Measurements from ENCODE around the gene KRTAP4-5. TPM values are rescaled to one million over a fixed set of nuclear protein-coding genes. Genes with fewer than 3 reads are reported as not detected.
"Not testable (repeated sequence)": the region's sequence is repeated elsewhere in the genome, so short reads cannot be mapped to it uniquely, and the experiment has no call there.

The KRTAP4-5 gene
- total RNA-seq = not detected
- long read RNA-seq = 0 reads

- DNase-seq (ENCODE audit: missing footprints) = no peak
- intact Hi-C loops (cut with DNase I) = no loop called here
- no peak for ATAC-seq
Observed at GRCh38 chr17:41149652-41149985, at the start of gene KRTAP4-5. Gene KRTAP4-5, minus strand, starts transcription at chr17:41149825. Its CDS starts 58 bp downstream, at chr17:41149767.

DNA sequence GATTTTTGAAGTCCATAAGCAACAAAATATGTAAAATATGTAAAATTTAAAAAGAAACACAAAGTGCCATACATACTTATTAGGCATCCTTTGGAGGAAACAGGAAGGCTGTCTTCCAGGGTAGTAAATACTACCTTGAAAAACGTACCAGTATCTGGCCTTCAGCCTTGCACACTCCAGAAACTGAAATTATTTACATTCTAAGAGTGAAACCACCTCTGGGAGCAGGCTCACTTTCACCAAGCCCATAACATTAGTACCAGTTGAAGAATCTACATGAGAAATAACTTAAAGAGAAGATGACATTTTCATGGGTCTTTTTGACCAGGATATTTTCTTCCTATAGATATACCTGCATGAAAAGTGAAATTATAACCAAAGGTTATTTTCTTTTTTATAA is 46.4 kb upstream of the KRTAP4-5 start:
- intact Hi-C loops (cut with DNase I) = no loop called here
- no peak for DNase-seq (ENCODE audit: missing footprints)
- no peak for ATAC-seq

- intact Hi-C loops (cut with DNase I) = no loop called here
- DNase-seq (ENCODE audit: missing footprints) = no peak
- ATAC-seq = no peak
Observed at GRCh38 chr17:41190328-41190727, 40.7 kb upstream of the KRTAP4-5 start.

DNA sequence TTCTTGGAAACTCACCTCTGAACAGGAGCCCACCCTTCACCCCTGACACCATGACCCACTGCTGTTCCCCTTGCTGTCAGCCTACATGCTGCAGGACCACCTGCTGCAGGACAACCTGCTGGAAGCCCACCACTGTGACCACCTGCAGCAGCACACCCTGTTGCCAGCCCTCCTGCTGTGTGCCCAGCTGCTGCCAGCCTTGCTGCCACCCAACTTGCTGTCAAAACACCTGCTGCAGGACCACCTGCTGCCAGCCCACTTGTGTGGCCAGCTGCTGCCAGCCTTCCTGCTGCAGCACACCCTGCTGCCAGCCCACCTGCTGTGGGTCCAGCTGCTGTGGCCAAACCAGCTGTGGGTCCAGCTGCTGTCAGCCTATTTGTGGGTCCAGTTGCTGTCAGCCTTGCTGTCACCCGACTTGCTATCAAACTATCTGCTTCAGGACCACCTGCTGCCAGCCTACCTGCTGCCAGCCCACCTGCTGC is 40.3 kb upstream of the KRTAP4-5 start, which contains the start of gene KRTAP9-1:
Gene KRTAP9-1 (plus strand): TSS at position 51 of the 482 bp plus-strand sequence. CDS start 0 bp downstream, at position 51.
- DNase-seq (ENCODE audit: missing footprints); intact Hi-C loops (cut with DNase I); ATAC-seq: not testable (repeated sequence)

DNA sequence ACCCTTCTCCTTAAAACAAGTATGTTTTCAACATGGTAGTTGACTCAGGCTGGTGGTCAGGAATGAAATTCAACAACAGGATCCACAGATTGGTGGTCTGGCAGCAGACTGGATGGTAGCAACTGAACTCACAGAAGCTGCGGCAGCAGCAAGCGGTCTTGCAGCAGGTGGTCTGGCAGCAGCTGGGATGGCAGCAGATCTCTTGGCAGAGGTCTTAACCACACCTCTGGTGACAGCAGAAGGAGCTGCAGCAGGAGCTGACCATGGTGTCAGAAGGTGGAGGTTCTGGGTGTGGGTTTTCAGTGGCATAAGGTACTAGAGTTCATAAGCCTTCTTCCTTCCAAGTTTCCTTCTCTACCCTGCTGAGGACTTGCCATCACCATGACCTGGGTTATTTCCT is 37.2 kb upstream of the KRTAP4-5 start:
- DNase-seq (ENCODE audit: missing footprints) (no peak), ATAC-seq (no peak)
- intact Hi-C loops (cut with DNase I) = no loop called here

DNA sequence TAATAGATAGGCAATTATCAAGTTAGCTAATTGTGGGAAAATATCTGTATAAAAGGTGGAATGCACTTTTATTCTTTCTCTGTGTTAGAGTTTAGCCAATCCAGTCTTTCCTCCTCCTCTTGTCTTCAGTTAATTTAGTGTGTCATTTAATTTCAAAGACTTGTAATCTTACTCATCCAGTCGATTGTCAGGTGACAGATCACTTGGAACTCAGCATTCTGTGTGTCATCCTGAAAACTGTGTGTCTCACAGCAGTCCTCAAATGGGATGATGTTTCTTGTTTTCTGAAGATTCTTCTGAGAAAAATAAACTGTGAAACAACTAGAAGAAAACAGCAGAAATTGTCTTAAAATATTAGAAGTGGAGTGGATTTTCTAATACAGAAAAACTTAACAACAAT is 35.4 kb upstream of the KRTAP4-5 start:
- no peak for DNase-seq (ENCODE audit: missing footprints)
- intact Hi-C loops (cut with DNase I) = no loop called here

DNA sequence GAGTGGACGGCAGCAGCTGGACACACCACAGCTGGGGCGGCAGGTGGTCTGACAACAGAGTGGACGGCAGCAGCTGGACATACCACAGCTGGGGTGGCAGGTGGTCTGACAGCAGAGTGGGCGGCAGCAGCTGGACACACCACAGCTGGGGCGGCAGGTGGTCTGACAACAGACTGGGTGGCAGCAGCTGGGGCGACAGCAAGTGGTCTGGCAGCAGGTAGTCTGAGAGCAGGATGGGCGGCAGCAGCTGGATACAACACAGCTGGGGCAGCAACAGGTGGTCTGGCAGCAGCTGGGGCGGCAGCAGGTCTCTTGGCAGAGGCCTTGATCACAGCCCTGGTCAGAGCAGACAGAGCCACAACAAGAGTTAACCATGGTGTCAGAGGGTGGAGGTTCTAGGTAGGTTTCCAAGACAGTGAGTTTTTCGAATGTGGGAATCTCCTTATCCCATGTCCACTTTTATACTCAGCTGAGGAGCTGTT is 34.9 kb upstream of the KRTAP4-5 start, which contains the start of gene KRTAP4-1:
Gene KRTAP4-1 (minus strand): TSS at position 432 of the 482 bp plus-strand sequence. CDS start 57 bp downstream, at position 375.
- ATAC-seq = no peak
- no peak for DNase-seq (ENCODE audit: missing footprints)
- intact Hi-C loops (cut with DNase I) = no loop called here

More for the DNA sequence above, 35.4 kb upstream of the KRTAP4-5 start:
- no peak for ATAC-seq

- ATAC-seq = no peak
- DNase-seq (ENCODE audit: missing footprints) = no peak
- intact Hi-C loops (cut with DNase I) = no loop called here
Observed at GRCh38 chr17:41178843-41179616, 29.4 kb upstream of the KRTAP4-5 start.

DNA sequence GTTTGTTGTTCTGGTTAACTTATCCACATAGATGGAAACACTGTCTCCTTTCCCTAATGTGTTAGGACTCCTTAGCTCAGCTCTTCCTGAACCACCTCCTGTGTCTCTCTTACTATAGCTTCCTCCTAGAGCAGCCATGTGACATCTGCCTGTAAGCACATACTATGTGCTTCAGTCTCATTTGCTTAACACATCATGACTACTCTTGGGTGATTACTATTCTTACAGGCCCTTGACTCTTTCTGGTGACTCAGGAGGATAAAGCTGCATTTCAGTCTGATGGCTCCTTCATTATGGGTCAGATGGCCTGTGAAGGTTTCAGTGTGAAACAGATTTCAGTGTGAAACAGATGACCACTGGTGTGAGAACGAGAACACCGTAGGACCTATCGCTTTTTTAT is 28.7 kb upstream of the KRTAP4-5 start:
- intact Hi-C loops (cut with DNase I) = no loop called here
- DNase-seq (ENCODE audit: missing footprints) = no peak
- no peak for ATAC-seq

DNA sequence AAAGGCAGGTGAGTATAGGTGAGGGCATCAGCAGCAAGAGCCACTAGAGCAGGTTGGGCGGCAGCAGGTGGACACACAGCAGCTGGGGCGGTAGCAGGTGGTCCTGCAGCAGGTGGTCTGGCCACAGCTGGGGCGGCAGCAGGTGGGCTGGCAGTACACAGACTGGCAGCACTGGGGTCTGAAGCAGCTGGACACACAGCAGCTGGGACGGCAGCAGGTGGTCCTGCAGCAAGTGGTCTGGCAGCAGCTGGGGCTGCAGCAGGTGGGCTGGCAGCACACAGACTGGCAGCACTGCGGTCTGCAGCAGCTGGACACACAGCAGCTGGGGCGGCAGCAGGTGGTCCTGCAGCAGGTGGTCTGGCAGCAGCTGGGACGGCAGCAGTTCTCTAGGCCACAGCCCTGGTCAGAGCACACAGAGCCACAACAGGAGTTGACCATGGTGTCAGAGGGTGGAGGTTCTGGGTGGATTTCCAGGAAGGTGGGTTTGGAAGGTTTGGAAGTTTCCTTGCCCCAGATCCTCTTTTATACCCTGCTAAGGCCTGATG is 28.2 kb upstream of the KRTAP4-5 start, which contains the start of gene KRTAP4-2:
Gene KRTAP4-2 (minus strand): TSS at position 495 of the 545 bp plus-strand sequence. CDS start 57 bp downstream, at position 438.
- ATAC-seq (no peak), DNase-seq (ENCODE audit: missing footprints) (no peak)
- intact Hi-C loops (cut with DNase I) = no loop called here

- DNase-seq (ENCODE audit: missing footprints) (no peak), ATAC-seq (no peak)
- intact Hi-C loops (cut with DNase I) = no loop called here
Observed at GRCh38 chr17:41176744-41177387, 27.2 kb upstream of the KRTAP4-5 start.

DNA sequence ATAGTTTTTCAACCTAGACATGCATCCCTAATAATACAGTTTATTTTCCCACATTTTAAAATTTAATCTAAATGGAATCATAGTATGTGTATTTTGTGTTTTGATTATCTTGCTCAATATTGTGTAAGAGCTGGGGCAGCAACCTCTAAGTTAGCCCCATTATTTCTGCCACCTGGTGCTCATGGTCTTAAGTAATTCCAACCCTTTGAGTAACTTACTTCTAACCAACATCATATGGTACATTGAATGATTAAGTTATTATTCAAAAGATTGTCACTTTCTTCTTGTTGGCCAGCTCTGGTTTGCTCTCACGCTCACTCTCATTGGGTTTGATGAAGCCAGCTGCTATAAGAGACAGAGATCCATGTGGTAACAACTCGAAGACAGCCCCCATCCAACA is 22.3 kb upstream of the KRTAP4-5 start:
- DNase-seq (ENCODE audit: missing footprints) (no peak), ATAC-seq (no peak)
- intact Hi-C loops (cut with DNase I) = no loop called here

- no peak for DNase-seq (ENCODE audit: missing footprints)
- ATAC-seq = no peak
- intact Hi-C loops (cut with DNase I) = no loop called here
Observed at GRCh38 chr17:41168121-41168520, 18.5 kb upstream of the KRTAP4-5 start, which contains the start of gene KRTAP4-3. Gene KRTAP4-3, minus strand, starts transcription at chr17:41168221. Its CDS starts 49 bp downstream, at chr17:41168172.

DNA sequence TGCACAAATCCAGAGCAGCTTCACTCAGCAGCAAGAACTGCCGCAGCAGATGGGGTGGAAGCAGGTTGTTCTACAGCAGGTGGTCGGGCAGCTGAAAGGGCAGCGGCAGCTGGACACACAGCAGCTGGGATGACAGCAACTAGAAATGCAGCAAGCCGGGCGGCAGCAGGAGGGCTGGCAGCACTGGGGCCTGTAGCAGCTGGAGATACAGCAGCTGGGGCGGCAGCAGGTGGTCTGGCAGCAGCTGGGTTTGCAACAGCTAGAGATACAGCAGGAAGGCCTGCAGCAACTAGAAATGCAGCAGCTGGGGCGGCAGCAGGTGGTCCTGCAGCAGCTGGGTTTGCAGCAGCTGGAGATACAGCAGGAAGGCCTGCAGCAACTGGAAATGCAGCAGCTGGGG is 17.9 kb upstream of the KRTAP4-5 start:
- DNase-seq (ENCODE audit: missing footprints) = no peak
- intact Hi-C loops (cut with DNase I) = no loop called here
- no peak for ATAC-seq

- ATAC-seq (no peak), DNase-seq (ENCODE audit: missing footprints) (no peak)
- intact Hi-C loops (cut with DNase I) = no loop called here
Observed at GRCh38 chr17:41163828-41164227, 14.2 kb upstream of the KRTAP4-5 start.

DNA sequence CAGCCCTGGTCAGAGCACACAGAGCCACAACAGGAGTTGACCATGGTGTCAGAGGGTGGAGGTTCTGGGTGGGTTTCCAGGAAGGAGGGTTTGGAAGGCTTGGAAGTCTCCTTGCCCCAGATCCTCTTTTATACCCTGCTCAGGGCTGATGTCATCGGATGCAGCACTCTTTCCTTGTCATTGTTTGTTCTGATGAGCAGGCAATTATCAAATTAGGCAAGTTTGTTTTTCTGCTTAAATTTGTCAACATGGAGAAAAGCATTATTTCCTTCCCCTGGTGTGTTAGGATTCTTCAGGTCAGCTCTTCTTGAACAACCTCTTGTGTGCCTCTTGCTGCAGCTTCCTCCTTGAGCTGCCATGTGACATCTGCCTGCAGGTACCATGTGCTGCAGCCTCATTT is 11.0 kb upstream of the KRTAP4-5 start, which contains the start of gene KRTAP4-4:
Gene KRTAP4-4 (minus strand): TSS at position 101 of the 400 bp plus-strand sequence. CDS start 57 bp downstream, at position 44.
- DNase-seq (ENCODE audit: missing footprints) (no peak), ATAC-seq (no peak)
- intact Hi-C loops (cut with DNase I) = no loop called here

DNA sequence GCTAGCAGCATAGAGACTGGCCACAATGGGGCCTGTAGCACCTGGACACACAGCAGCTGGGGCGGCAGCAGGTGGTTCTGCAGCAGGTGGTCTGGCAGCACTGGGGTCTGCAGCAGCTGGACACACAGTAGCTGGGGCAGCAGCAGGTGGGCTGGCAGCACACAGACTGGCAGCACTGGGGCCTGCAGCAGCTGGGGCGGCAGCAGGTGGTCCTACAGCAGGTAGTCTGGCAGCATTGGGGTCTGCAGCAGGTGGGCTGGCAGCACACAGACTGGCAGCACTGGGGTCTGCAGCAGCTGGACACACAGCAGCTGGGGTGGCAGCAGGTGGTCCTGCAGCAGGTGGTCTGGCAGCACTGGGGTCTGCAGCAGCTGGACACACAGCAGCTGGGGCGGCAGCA is 10.6 kb upstream of the KRTAP4-5 start:
- ATAC-seq; DNase-seq (ENCODE audit: missing footprints); intact Hi-C loops (cut with DNase I): not testable (repeated sequence)

DNA sequence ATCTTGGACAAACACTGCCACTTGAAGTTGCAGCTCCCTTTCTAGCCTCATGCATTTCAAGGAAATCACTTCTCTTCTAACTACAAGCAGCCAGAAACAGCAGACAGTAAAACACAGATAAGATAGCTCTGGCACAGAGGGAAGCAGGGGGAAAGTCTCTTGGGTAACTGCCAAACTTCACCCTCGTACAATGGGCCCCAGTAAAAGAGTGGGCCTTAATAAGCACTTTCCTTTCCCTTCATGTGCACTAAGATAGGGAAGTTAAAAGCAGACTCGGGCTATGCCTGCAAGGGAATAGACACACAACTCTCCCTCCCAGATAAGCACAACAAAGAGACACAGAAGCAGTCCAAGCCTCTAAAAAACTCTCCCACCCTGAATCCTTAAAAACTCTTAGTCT is 4.2 kb upstream of the KRTAP4-5 start:
- ATAC-seq (no peak), DNase-seq (ENCODE audit: missing footprints) (no peak)
- intact Hi-C loops (cut with DNase I) = no loop called here

GRCh38 chr17:41151525-41151924 is 1.9 kb upstream of the KRTAP4-5 start:
- intact Hi-C loops (cut with DNase I) = no loop called here
- no peak for ATAC-seq
- no peak for DNase-seq (ENCODE audit: missing footprints)
